Keratinocyte (primary cell): ENCODE measurements around the gene ABCC4. TPM values are rescaled to one million over a fixed set of nuclear protein-coding genes. Genes with fewer than 3 reads are reported as not detected.

Source experiments
- DNase-seq: peaks from one replicate; pipeline ENCODE4 v3.0.0-alpha.2; 2011; ENCODE audit warnings: low read depth, missing footprints, low spot score
- FAIRE-seq: peaks from 2 replicates; lab custom pipeline; 2011; peaks lifted over from hg19 to GRCh38; lab: Jason Lieb, UNC
- H2AFZ ChIP-seq: 2 replicates; pipeline ENCODE4 v1.6.0; 2012; ENCODE audit warnings: low read length, control low read depth, inconsistent platforms; ENCODE audit not compliant: control insufficient read depth
- H3K27ac ChIP-seq: 2 replicates; pipeline ENCODE4 v1.5.1; 2011; ENCODE audit warnings: low read length; ENCODE audit not compliant: control insufficient read depth, insufficient read depth
- H3K27me3 ChIP-seq: 3 replicates; pipeline ENCODE4 v1.6.0; 2011; ENCODE audit warnings: low read length; ENCODE audit not compliant: control insufficient read depth, insufficient read depth; ENCODE audit errors: extremely low read depth
- H3K36me3 ChIP-seq, 2 experiments: 2 replicates in 1 of 2; 3 replicates in 1 of 2; pipeline ENCODE4 v1.5.1; 2011; ENCODE audit warnings: low read length in 2 of 2, mild to moderate bottlenecking in 1 of 2; ENCODE audit not compliant: control insufficient read depth in 2 of 2, insufficient read depth in 2 of 2; ENCODE audit errors: extremely low read depth in 1 of 2
- H3K4me1 ChIP-seq: 3 replicates; pipeline ENCODE4 v1.5.1; 2011; ENCODE audit warnings: low read length; ENCODE audit not compliant: control insufficient read depth, insufficient read depth; ENCODE audit errors: extremely low read depth
- H3K4me2 ChIP-seq: 3 replicates; pipeline ENCODE4 v1.6.0; 2011; ENCODE audit warnings: low read depth, low read length; ENCODE audit not compliant: control insufficient read depth, insufficient read depth; ENCODE audit errors: extremely low read depth
- H3K4me3 ChIP-seq, 3 experiments: fragments of 200-600 bp in 1 of 3; sonication (generic) in 1 of 3; 2 replicates in 2 of 3; 3 replicates in 1 of 3; pipeline ENCODE4 v1.5.1; 2011 to 2016; ENCODE audit warnings: low read length in 3 of 3, mild to moderate bottlenecking in 3 of 3, control low read depth in 2 of 3, inconsistent platforms in 1 of 3, low read depth in 1 of 3, mixed read lengths in 1 of 3, mixed run types in 1 of 3, moderate library complexity in 1 of 3; ENCODE audit not compliant: control insufficient read depth in 2 of 3, insufficient read depth in 2 of 3; ENCODE audit errors: extremely low read depth in 1 of 3
- H3K79me2 ChIP-seq: 2 replicates; pipeline ENCODE4 v1.6.0; 2012; ENCODE audit warnings: low read length; ENCODE audit not compliant: control insufficient read depth, insufficient read depth
- H3K9ac ChIP-seq: 3 replicates; pipeline ENCODE4 v1.6.0; 2011; ENCODE audit warnings: low read length; ENCODE audit not compliant: control insufficient read depth, insufficient read depth; ENCODE audit errors: extremely low read depth
- H3K9me1 ChIP-seq: 3 replicates; pipeline ENCODE4 v1.6.0; 2011; ENCODE audit warnings: low read length; ENCODE audit not compliant: control insufficient read depth, insufficient read depth; ENCODE audit errors: extremely low read depth
- H3K9me3 ChIP-seq: 2 replicates; pipeline ENCODE4 v1.5.1; 2012; ENCODE audit warnings: low read depth, low read length; ENCODE audit not compliant: control insufficient read depth
- H4K20me1 ChIP-seq: 3 replicates; pipeline ENCODE4 v1.6.0; 2011; ENCODE audit warnings: low read length; ENCODE audit not compliant: control insufficient read depth, insufficient read depth; ENCODE audit errors: extremely low read depth
- EZH2 ChIP-seq: IDR thresholded peaks from one replicate; pipeline ENCODE4 v1.6.1; 2012; ENCODE audit warnings: inconsistent platforms, mild to moderate bottlenecking, low read length, moderate library complexity
- dilution Hi-C: fragments of 300-500 bp; cut with MboI; formaldehyde crosslinking; loops from one replicate; pipeline ENCODE4 v1.7.0; 2020; ENCODE audit warnings: low sequenced_read_pairs; ENCODE audit not compliant: extremely low pct_ligation_motif_present
- polyA plus RNA-seq, 5 experiments: library from polyadenylated mRNA; depleted of rRNA in 3 of 5; stranded (reverse) in 3 of 5; stranded (forward) in 1 of 5; unstranded in 1 of 5; fragments of >200 nt; gene quantifications; 1 replicate in 1 of 5; 2 replicates in 3 of 5; 3 replicates in 1 of 5; pipeline versions ENCODE4 v1.2.1 to v1.2.3, GENCODE V29; 2011 to 2012; ENCODE audit warnings: missing spikeins in 2 of 5, low read depth in 1 of 5, low replicate concordance in 1 of 5
- TF ChIP-seq, protein P1 (sequence below), 3 experiments: IDR thresholded peaks in 1 of 3; conservative IDR thresholded peaks in 1 of 3; optimal IDR thresholded peaks in 1 of 3; 2 replicates in 2 of 3; 3 replicates in 1 of 3; pipeline versions ENCODE3 to v1.5.1; 2011; ENCODE audit warnings: low read length in 3 of 3, mild to moderate bottlenecking in 3 of 3, moderate library complexity in 2 of 3, control low read depth in 1 of 3, inconsistent platforms in 1 of 3; ENCODE audit not compliant: insufficient read depth in 2 of 3; ENCODE audit errors: extremely low read depth in 1 of 3

ABCC4 gene
- polyA plus RNA-seq, 1 donor (not counting 4 experiments of a cell fraction or from before 2014, with no cell fraction given): 13.8 TPM

DNA sequence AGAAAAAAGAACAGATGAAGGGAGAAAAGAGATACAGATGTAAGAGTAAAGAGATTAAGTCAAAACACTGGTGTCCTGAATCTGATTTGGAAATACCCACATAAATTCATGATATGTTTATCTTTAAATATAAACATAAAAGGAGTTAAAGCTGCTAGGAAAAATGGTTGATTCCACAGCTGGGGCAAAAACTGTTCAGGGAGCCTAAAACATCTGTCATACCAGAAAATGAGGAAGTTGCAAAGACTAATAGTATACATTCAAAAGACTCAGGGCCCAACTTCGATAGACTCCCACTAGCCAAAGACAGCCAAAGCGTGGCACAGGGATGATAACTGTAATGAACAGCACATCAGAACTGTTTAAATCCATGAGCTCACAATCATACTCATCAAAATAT lies 62.0 kb downstream of the ABCC4 start:
- no peaks in the 10 kb centered on the region for H4K20me1 ChIP-seq
- no peak for FAIRE-seq
- no peaks in the 10 kb centered on the region for H3K9me1 ChIP-seq
- H3K27me3 ChIP-seq: no peaks in the 10 kb centered on the region
- H3K27ac ChIP-seq: no peak overlapping the region
- no peak overlapping the region for H3K4me3 ChIP-seq
- no peak overlapping the region for H2AFZ ChIP-seq
- H3K36me3 ChIP-seq: peaks cover 0 to 2% of the 10 kb centered on the region in 2 experiments
- no peaks in the 10 kb centered on the region for H3K79me2 ChIP-seq
- no peak overlapping the region for H3K4me2 ChIP-seq
- no peak for DNase-seq
- H3K9me3 ChIP-seq: no peaks in the 10 kb centered on the region
- TF ChIP-seq EZH2: no peak
- TF ChIP-seq, protein P1, sequence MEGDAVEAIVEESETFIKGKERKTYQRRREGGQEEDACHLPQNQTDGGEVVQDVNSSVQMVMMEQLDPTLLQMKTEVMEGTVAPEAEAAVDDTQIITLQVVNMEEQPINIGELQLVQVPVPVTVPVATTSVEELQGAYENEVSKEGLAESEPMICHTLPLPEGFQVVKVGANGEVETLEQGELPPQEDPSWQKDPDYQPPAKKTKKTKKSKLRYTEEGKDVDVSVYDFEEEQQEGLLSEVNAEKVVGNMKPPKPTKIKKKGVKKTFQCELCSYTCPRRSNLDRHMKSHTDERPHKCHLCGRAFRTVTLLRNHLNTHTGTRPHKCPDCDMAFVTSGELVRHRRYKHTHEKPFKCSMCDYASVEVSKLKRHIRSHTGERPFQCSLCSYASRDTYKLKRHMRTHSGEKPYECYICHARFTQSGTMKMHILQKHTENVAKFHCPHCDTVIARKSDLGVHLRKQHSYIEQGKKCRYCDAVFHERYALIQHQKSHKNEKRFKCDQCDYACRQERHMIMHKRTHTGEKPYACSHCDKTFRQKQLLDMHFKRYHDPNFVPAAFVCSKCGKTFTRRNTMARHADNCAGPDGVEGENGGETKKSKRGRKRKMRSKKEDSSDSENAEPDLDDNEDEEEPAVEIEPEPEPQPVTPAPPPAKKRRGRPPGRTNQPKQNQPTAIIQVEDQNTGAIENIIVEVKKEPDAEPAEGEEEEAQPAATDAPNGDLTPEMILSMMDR (optimal IDR thresholded peaks at IDR 0.05 in 1 of 3, IDR thresholded peaks at IDR 0.05 in 1 of 3, conservative IDR thresholded peaks at IDR 0.05 in 1 of 3; ENCODE audit: extremely low read depth in 1 of 3, insufficient read depth in 2 of 3, low read length in 3 of 3): no peak
- H3K9ac ChIP-seq: no peak overlapping the region
- dilution Hi-C loops: no loop called here
- H3K4me1 ChIP-seq: no peaks in the 10 kb centered on the region

DNA sequence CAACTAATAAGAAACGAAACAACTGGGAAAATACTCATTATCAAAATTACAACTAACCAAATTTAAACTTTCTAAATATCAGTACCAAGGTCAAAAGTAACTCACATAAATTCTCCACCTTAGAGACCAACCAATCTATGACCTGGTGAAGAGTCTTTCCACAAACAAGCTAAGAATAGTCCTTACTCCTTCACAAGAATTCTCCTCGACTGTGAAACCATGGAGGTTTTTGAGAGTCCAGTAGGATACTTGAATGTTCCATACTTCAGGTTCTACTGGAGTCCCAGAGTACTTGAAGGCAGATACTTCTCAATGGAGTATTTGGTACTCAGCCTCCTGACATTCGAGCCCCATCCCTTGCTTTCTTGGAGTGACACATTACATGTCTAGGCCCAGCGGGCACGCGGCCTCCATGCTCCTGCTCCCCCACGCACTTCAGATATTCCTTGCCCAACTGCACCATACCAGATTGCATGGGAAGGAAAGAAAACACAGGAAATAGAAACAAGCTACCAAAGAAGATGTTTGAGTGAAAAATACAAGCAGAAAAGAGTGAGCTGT lies 63.9 kb downstream of the ABCC4 start:
- no peak overlapping the region for H3K9ac ChIP-seq
- dilution Hi-C loops: no loop called here
- H2AFZ ChIP-seq: no peak overlapping the region
- FAIRE-seq (no peak), DNase-seq (no peak)
- no peaks in the 10 kb centered on the region for H3K9me1 ChIP-seq
- no peaks in the 10 kb centered on the region for H3K9me3 ChIP-seq
- H3K27me3 ChIP-seq: no peaks in the 10 kb centered on the region
- TF ChIP-seq, protein P1 (optimal IDR thresholded peaks at IDR 0.05 in 1 of 3, IDR thresholded peaks at IDR 0.05 in 1 of 3, conservative IDR thresholded peaks at IDR 0.05 in 1 of 3; ENCODE audit: extremely low read depth in 1 of 3, insufficient read depth in 2 of 3, low read length in 3 of 3): no peak
- no peak for TF ChIP-seq EZH2
- H4K20me1 ChIP-seq: no peaks in the 10 kb centered on the region
- H3K36me3 ChIP-seq: peaks cover 0 to 2% of the 10 kb centered on the region in 2 experiments
- no peaks in the 10 kb centered on the region for H3K79me2 ChIP-seq
- no peaks in the 10 kb centered on the region for H3K4me1 ChIP-seq
- no peak overlapping the region for H3K4me3 ChIP-seq
- H3K27ac ChIP-seq: no peak overlapping the region
- no peak overlapping the region for H3K4me2 ChIP-seq
